Measurements from ENCODE around the gene MPRIP. TPM values are rescaled to one million over a fixed set of nuclear protein-coding genes. Genes with fewer than 3 reads are reported as not detected.

The MPRIP gene
- total RNA-seq, 1 donor from 2014 or later = 392 TPM

- no peak for DNase-seq (ENCODE audit: low spot score)
- Mint-ChIP-seq H3K4me1 (ENCODE audit: unreplicated experiment) (peaks cover 52% of the 10 kb centered on the region), H3K27ac (ENCODE audit: unreplicated experiment) (peak overlapping the region; percentile 15), H3K36me3 (ENCODE audit: low read depth, unreplicated experiment) (peaks cover 14% of the 10 kb centered on the region), H3K9me3 (ENCODE audit: unreplicated experiment) (no peaks in the 10 kb centered on the region), H3K4me3 (ENCODE audit: unreplicated experiment) (peak overlapping the region; percentile 22), H3K27me3 (ENCODE audit: unreplicated experiment) (peaks cover 5% of the 10 kb centered on the region)
- TF ChIP-seq CTCF (IDR thresholded peaks at IDR 0.05; ENCODE audit: unreplicated experiment) = no peak
These were observed 30.3 kb downstream of the MPRIP start for GRCh38 chr17:17072546-17072945.

- peaks cover 53% of the 10 kb centered on the region for H3K4me1 Mint-ChIP-seq (ENCODE audit: unreplicated experiment)
- no peaks in the 10 kb centered on the region for H3K9me3 Mint-ChIP-seq (ENCODE audit: unreplicated experiment)
- peaks cover 5% of the 10 kb centered on the region for H3K27me3 Mint-ChIP-seq (ENCODE audit: unreplicated experiment)
- H3K27ac Mint-ChIP-seq (ENCODE audit: unreplicated experiment) = no peak overlapping the region
- no peak for TF ChIP-seq CTCF (IDR thresholded peaks at IDR 0.05; ENCODE audit: unreplicated experiment)
- DNase-seq (ENCODE audit: low spot score) = no peak
- peak overlapping the region; percentile 22 for H3K4me3 Mint-ChIP-seq (ENCODE audit: unreplicated experiment)
- H3K36me3 Mint-ChIP-seq (ENCODE audit: low read depth, unreplicated experiment) = peaks cover 14% of the 10 kb centered on the region
These were observed 30.8 kb downstream of the MPRIP start for GRCh38 chr17:17073030-17073564.

GRCh38 chr17:17073581-17074403, 31.5 kb downstream of the MPRIP start:
- Mint-ChIP-seq H3K9me3 (ENCODE audit: unreplicated experiment) (no peaks in the 10 kb centered on the region), H3K36me3 (ENCODE audit: low read depth, unreplicated experiment) (peaks cover 18% of the 10 kb centered on the region), H3K27ac (ENCODE audit: unreplicated experiment) (no peak overlapping the region), H3K27me3 (ENCODE audit: unreplicated experiment) (peaks cover 5% of the 10 kb centered on the region), H3K4me1 (ENCODE audit: unreplicated experiment) (peaks cover 54% of the 10 kb centered on the region), H3K4me3 (ENCODE audit: unreplicated experiment) (no peak overlapping the region)
- no peak for DNase-seq (ENCODE audit: low spot score)
- no peak for TF ChIP-seq CTCF (IDR thresholded peaks at IDR 0.05; ENCODE audit: unreplicated experiment)

GRCh38 chr17:17075125-17075781, 33.0 kb downstream of the MPRIP start:
- H3K27ac Mint-ChIP-seq (ENCODE audit: unreplicated experiment) = no peak overlapping the region
- H3K4me1 Mint-ChIP-seq (ENCODE audit: unreplicated experiment) = peaks cover 50% of the 10 kb centered on the region
- peaks cover 24% of the 10 kb centered on the region for H3K36me3 Mint-ChIP-seq (ENCODE audit: low read depth, unreplicated experiment)
- DNase-seq (ENCODE audit: low spot score) = no peak
- no peaks in the 10 kb centered on the region for H3K9me3 Mint-ChIP-seq (ENCODE audit: unreplicated experiment)
- no peak for TF ChIP-seq CTCF (IDR thresholded peaks at IDR 0.05; ENCODE audit: unreplicated experiment)
- H3K4me3 Mint-ChIP-seq (ENCODE audit: unreplicated experiment) = peak overlapping the region; percentile 7
- peaks cover 7% of the 10 kb centered on the region for H3K27me3 Mint-ChIP-seq (ENCODE audit: unreplicated experiment)
